Measurements from ENCODE around the gene KANK4.

KANK4 gene

GRCh38 chr1:62235576-62235975, 83.7 kb downstream of the KANK4 start:
- no peak overlapping the region for H3K4me3 ChIP-seq (ENCODE audit: low read depth, low read length)
- no peak for DNase-seq (ENCODE audit: low read depth)
- TF ChIP-seq CTCF (IDR thresholded peaks at IDR 0.05; ENCODE audit: low read depth, low read length), result no peak
- no peak for TF ChIP-seq POLR2A (IDR thresholded peaks at IDR 0.05; ENCODE audit: extremely low read depth, insufficient read length)
- no peak for TF ChIP-seq MYC (IDR thresholded peaks at IDR 0.05; ENCODE audit: low read depth, low read length)

GRCh38 chr1:62234688-62235087, 84.5 kb downstream of the KANK4 start:
- H3K4me3 ChIP-seq (ENCODE audit: low read depth, low read length), result no peak overlapping the region
- TF ChIP-seq POLR2A (IDR thresholded peaks at IDR 0.05; ENCODE audit: extremely low read depth, insufficient read length) (no peak), CTCF (IDR thresholded peaks at IDR 0.05; ENCODE audit: low read depth, low read length) (no peak), MAX (IDR thresholded peaks at IDR 0.05; ENCODE audit: low read depth, low read length) (no peak), MYC (IDR thresholded peaks at IDR 0.05; ENCODE audit: low read depth, low read length) (no peak)
- no peak for DNase-seq (ENCODE audit: low read depth)

GRCh38 chr1:62233926-62234450, 85.2 kb downstream of the KANK4 start:
- no peak overlapping the region for H3K4me3 ChIP-seq (ENCODE audit: low read depth, low read length)
- no peak for TF ChIP-seq CTCF (IDR thresholded peaks at IDR 0.05; ENCODE audit: low read depth, low read length)
- TF ChIP-seq MYC (IDR thresholded peaks at IDR 0.05; ENCODE audit: low read depth, low read length), result no peak
- no peak for TF ChIP-seq POLR2A (IDR thresholded peaks at IDR 0.05; ENCODE audit: extremely low read depth, insufficient read length)
- no peak for TF ChIP-seq MAX (IDR thresholded peaks at IDR 0.05; ENCODE audit: low read depth, low read length)
- DNase-seq (ENCODE audit: low read depth), result no peak

GRCh38 chr1:62232871-62233278, 86.4 kb downstream of the KANK4 start:
- DNase-seq (ENCODE audit: low read depth), result no peak
- H3K4me3 ChIP-seq (ENCODE audit: low read depth, low read length), result no peak overlapping the region
- TF ChIP-seq MYC (IDR thresholded peaks at IDR 0.05; ENCODE audit: low read depth, low read length) (no peak), MAX (IDR thresholded peaks at IDR 0.05; ENCODE audit: low read depth, low read length) (no peak), CTCF (IDR thresholded peaks at IDR 0.05; ENCODE audit: low read depth, low read length) (no peak), POLR2A (IDR thresholded peaks at IDR 0.05; ENCODE audit: extremely low read depth, insufficient read length) (no peak)

- no peak overlapping the region for H3K4me3 ChIP-seq (ENCODE audit: low read depth, low read length)
- TF ChIP-seq MAX (IDR thresholded peaks at IDR 0.05; ENCODE audit: low read depth, low read length) (no peak), POLR2A (IDR thresholded peaks at IDR 0.05; ENCODE audit: extremely low read depth, insufficient read length) (no peak)
- no peak for DNase-seq (ENCODE audit: low read depth)
Measured at GRCh38 chr1:62230718-62231117, 88.5 kb downstream of the KANK4 start.

- H3K4me3 ChIP-seq (ENCODE audit: low read depth, low read length), result no peak overlapping the region
- no peak for DNase-seq (ENCODE audit: low read depth)
- no peak for TF ChIP-seq MYC (IDR thresholded peaks at IDR 0.05; ENCODE audit: low read depth, low read length)
Measured at GRCh38 chr1:62229932-62230331, 89.3 kb downstream of the KANK4 start.

GRCh38 chr1:62229468-62229867, 89.8 kb downstream of the KANK4 start:
- TF ChIP-seq MAX (IDR thresholded peaks at IDR 0.05; ENCODE audit: low read depth, low read length) (no peak), CTCF (IDR thresholded peaks at IDR 0.05; ENCODE audit: low read depth, low read length) (no peak), POLR2A (IDR thresholded peaks at IDR 0.05; ENCODE audit: extremely low read depth, insufficient read length) (no peak), MYC (IDR thresholded peaks at IDR 0.05; ENCODE audit: low read depth, low read length) (no peak)
- no peak for DNase-seq (ENCODE audit: low read depth)
- H3K4me3 ChIP-seq (ENCODE audit: low read depth, low read length), result no peak overlapping the region
